Measurements from ENCODE around the gene DDX3X.

- TF ChIP-seq CTCF (optimal IDR thresholded peaks at IDR 0.05 in 1 of 3, IDR thresholded peaks at IDR 0.05 in 1 of 3, conservative IDR thresholded peaks at IDR 0.05 in 1 of 3; ENCODE audit: extremely low read depth in 1 of 3, insufficient read depth in 2 of 3, low read length in 3 of 3) (no peak), EZH2 (IDR thresholded peaks at IDR 0.05; ENCODE audit: low read length) (no peak)
Observed at GRCh38 chrX:41291309-41291708, 42.7 kb upstream of the DDX3X start.

Measured in keratinocyte (primary cell).